SU-DHL-6 (cell line): ENCODE data around the gene IL22.
"Not testable (repeated sequence)": the region's sequence is repeated elsewhere in the genome, so short reads cannot be mapped to it uniquely, and the experiment has no call there.

ENCODE experiments used
- H2AFZ ChIP-seq: fragments of 200-600 bp; sonication (generic); 2 replicates; pipeline ENCODE4 v1.6.1; 2014; ENCODE audit warnings: low read depth, mild to moderate bottlenecking, moderate library complexity, mixed read lengths, antibody characterized with exemption, low read length; ENCODE audit not compliant: severe bottlenecking
- H3F3A ChIP-seq: fragments of 200-600 bp; shearing (Covaris generic); 2 replicates; pipeline ENCODE4 v1.6.0; 2016; ENCODE audit warnings: antibody characterized with exemption, mild to moderate bottlenecking; ENCODE audit not compliant: insufficient read depth
- H3K27ac ChIP-seq: fragments of 200-600 bp; sonication (generic); 2 replicates; pipeline ENCODE4 v1.5.1; 2016; ENCODE audit warnings: low read depth, mild to moderate bottlenecking, low read length, moderate library complexity, mixed read lengths
- H3K27me3 ChIP-seq: fragments of 200-600 bp; sonication (generic), shearing (Covaris generic); 2 replicates; pipeline ENCODE4 v1.6.0; 2014; ENCODE audit warnings: mild to moderate bottlenecking, low read length
- H3K36me3 ChIP-seq: fragments of 200-600 bp; sonication (generic); 2 replicates; pipeline ENCODE4 v1.6.1; 2014; ENCODE audit warnings: mild to moderate bottlenecking, low read length, mixed read lengths
- H3K4me2 ChIP-seq: fragments of 300-600, 200-600 bp; shearing (Covaris generic), sonication (generic); 2 replicates; pipeline ENCODE4 v1.6.0; 2014; ENCODE audit warnings: low read length, low read depth, mild to moderate bottlenecking; ENCODE audit not compliant: poor library complexity, severe bottlenecking
- H3K4me3 ChIP-seq: fragments of 200-600 bp; sonication (generic); 2 replicates; pipeline ENCODE4 v1.5.1; 2014; ENCODE audit warnings: antibody characterized with exemption, low read length, mild to moderate bottlenecking, mixed read lengths; ENCODE audit not compliant: insufficient read depth, poor library complexity, severe bottlenecking
- H3K79me2 ChIP-seq: fragments of 200-600 bp; sonication (generic); 2 replicates; pipeline ENCODE4 v1.6.1; 2014; ENCODE audit warnings: mild to moderate bottlenecking, low read length, moderate library complexity; ENCODE audit not compliant: insufficient read depth
- H3K9ac ChIP-seq: fragments of 200-600 bp; sonication (generic); 2 replicates; pipeline ENCODE4 v1.7.0; 2014; ENCODE audit warnings: mild to moderate bottlenecking, low read length
- H3K9me2 ChIP-seq: fragments of 200-600 bp; sonication (generic); replicated peaks from 2 replicates; pipeline ENCODE4 v1.6.1; 2014; ENCODE audit warnings: low read length; ENCODE audit not compliant: insufficient read depth
- H3K9me3 ChIP-seq: fragments of 200-600 bp; sonication (generic); 2 replicates; pipeline ENCODE4 v1.6.1; 2014; ENCODE audit warnings: low read length, mixed read lengths; ENCODE audit not compliant: insufficient read depth
- H4K20me1 ChIP-seq: fragments of 200-600 bp; sonication (generic); 2 replicates; pipeline ENCODE4 v1.6.1; 2014; ENCODE audit warnings: low read depth, mild to moderate bottlenecking, antibody characterized with exemption, low read length, moderate library complexity, mixed read lengths
- CTCF ChIP-seq: fragments of 200-600 bp; sonication (generic); IDR thresholded peaks from one replicate; pipeline ENCODE4 v1.5.1; 2017; ENCODE audit warnings: antibody characterized with exemption, mild to moderate bottlenecking, low read length, moderate library complexity; ENCODE audit not compliant: insufficient read depth, poor library complexity, severe bottlenecking
- EZH2phosphoT487 ChIP-seq: fragments of 200-600 bp; sonication (generic), shearing (Covaris generic); conservative IDR thresholded peaks from 2 replicates; pipeline ENCODE4 v1.6.1; 2018; ENCODE audit warnings: mild to moderate bottlenecking, antibody characterized with exemption, low read length, moderate library complexity, mixed read lengths

Gene IL22

GRCh38 chr12:68221497-68221896 is 31.9 kb downstream of the IL22 start:
- H3K4me2 ChIP-seq, result no peak overlapping the region
- H3K27ac ChIP-seq, result no peak overlapping the region
- no peaks in the 10 kb centered on the region for H3K36me3 ChIP-seq
- no peak overlapping the region for H3K4me3 ChIP-seq
- no peaks in the 10 kb centered on the region for H3K9me3 ChIP-seq
- H3F3A ChIP-seq, result no peaks in the 10 kb centered on the region
- no peaks in the 10 kb centered on the region for H3K79me2 ChIP-seq
- no peaks in the 10 kb centered on the region for H3K9me2 ChIP-seq
- no peak for TF ChIP-seq EZH2phosphoT487
- no peak overlapping the region for H3K9ac ChIP-seq
- H3K27me3 ChIP-seq, result no peaks in the 10 kb centered on the region; the same call in 1 of the 2 replicates
- H4K20me1 ChIP-seq, result no peaks in the 10 kb centered on the region
- H2AFZ ChIP-seq, result no peak overlapping the region

- H2AFZ ChIP-seq, result no peak overlapping the region
- H3K9me2 ChIP-seq, result no peaks in the 10 kb centered on the region
- no peak overlapping the region for H3K4me3 ChIP-seq
- no peaks in the 10 kb centered on the region for H3K27me3 ChIP-seq
- H3K36me3 ChIP-seq, result no peaks in the 10 kb centered on the region
- no peak overlapping the region for H3K4me2 ChIP-seq
- TF ChIP-seq CTCF, result no peak
- no peak for TF ChIP-seq EZH2phosphoT487
- H3F3A ChIP-seq, result no peaks in the 10 kb centered on the region
- no peak overlapping the region for H3K9ac ChIP-seq
- H4K20me1 ChIP-seq, result no peaks in the 10 kb centered on the region
- H3K79me2 ChIP-seq, result no peaks in the 10 kb centered on the region
- no peak overlapping the region for H3K27ac ChIP-seq
- H3K9me3 ChIP-seq, result no peaks in the 10 kb centered on the region
These were observed 42.5 kb downstream of the IL22 start for GRCh38 chr12:68210875-68211274.

- H2AFZ ChIP-seq, H3K27me3 ChIP-seq: not testable (repeated sequence)
These were observed 44.2 kb downstream of the IL22 start for GRCh38 chr12:68209048-68209728.

GRCh38 chr12:68207276-68207675 is 46.1 kb downstream of the IL22 start:
- no peak overlapping the region for H3K4me3 ChIP-seq
- H3F3A ChIP-seq, result no peaks in the 10 kb centered on the region
- H3K36me3 ChIP-seq, result no peaks in the 10 kb centered on the region
- no peaks in the 10 kb centered on the region for H3K79me2 ChIP-seq
- no peak overlapping the region for H3K27ac ChIP-seq
- H4K20me1 ChIP-seq, result no peaks in the 10 kb centered on the region
- H2AFZ ChIP-seq, result no peak overlapping the region
- H3K9me3 ChIP-seq, result no peaks in the 10 kb centered on the region
- H3K4me2 ChIP-seq, result no peak overlapping the region
- TF ChIP-seq CTCF, result no peak
- no peak for TF ChIP-seq EZH2phosphoT487
- H3K27me3 ChIP-seq, result no peaks in the 10 kb centered on the region
- no peaks in the 10 kb centered on the region for H3K9me2 ChIP-seq
- no peak overlapping the region for H3K9ac ChIP-seq

More at GRCh38 chr12:68209048-68209728, 44.2 kb downstream of the IL22 start:
- H3K4me2 ChIP-seq, H3K27ac ChIP-seq, H3K9me2 ChIP-seq, H3F3A ChIP-seq, H4K20me1 ChIP-seq, H3K36me3 ChIP-seq, H3K9ac ChIP-seq, H3K79me2 ChIP-seq, H3K4me3 ChIP-seq, H3K9me3 ChIP-seq: not testable (repeated sequence)
